GM21390 (cell line): Measurements from ENCODE around the gene PRKAA1.
"Not testable (repeated sequence)": the region's sequence is repeated elsewhere in the genome, so short reads cannot be mapped to it uniquely, and the experiment has no call there.

Source experiments
- ATAC-seq: cut with Tn5 transposase; IDR thresholded peaks from one replicate; pipeline ENCODE4 v1.9.1; 2021; ENCODE audit not compliant: unreplicated experiment

The PRKAA1 gene

GRCh38 chr5:40826489-40827187 is 28.5 kb upstream of the PRKAA1 start:
- ATAC-seq, result no peak

DNA sequence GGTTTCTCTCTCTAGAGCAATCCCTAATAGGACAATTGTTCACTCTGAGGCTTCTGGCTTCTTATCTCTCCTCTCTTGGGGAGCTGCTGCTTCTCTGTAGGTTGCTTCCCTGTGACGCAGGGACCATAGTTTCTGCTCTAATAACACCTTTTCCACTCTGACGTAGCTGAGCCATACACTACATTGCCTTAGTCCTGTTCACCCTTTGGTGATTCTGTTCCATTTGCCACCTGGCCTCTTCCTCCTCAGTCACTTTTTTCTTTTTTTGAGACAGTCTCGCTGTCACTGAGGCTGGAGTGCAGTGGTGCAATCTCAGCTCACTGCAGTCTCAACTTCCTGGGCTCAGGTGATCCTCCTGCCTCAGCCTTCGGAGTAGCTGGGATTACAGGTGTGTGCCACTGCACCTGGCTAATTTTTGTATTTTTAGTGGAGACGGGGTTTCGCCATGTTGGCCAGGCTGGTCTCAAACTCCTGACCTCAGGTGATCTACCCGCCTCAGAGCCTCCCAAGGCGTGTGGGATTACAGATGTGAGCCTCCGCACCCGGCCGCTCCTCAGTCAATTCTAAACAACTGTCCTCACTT is 27.4 kb upstream of the PRKAA1 start:
- not testable (repeated sequence) for ATAC-seq

GRCh38 chr5:40823459-40823858 is 25.3 kb upstream of the PRKAA1 start:
- ATAC-seq, result no peak

- ATAC-seq, result no peak
These were observed 15.6 kb upstream of the PRKAA1 start for GRCh38 chr5:40813698-40814281.

- ATAC-seq, result no peak
These were observed 14.0 kb upstream of the PRKAA1 start for GRCh38 chr5:40812125-40812524.

GRCh38 chr5:40801771-40802562 is 3.8 kb upstream of the PRKAA1 start:
- no peak for ATAC-seq

GRCh38 chr5:40799258-40799657 is 1.1 kb upstream of the PRKAA1 start:
- no peak for ATAC-seq

DNA sequence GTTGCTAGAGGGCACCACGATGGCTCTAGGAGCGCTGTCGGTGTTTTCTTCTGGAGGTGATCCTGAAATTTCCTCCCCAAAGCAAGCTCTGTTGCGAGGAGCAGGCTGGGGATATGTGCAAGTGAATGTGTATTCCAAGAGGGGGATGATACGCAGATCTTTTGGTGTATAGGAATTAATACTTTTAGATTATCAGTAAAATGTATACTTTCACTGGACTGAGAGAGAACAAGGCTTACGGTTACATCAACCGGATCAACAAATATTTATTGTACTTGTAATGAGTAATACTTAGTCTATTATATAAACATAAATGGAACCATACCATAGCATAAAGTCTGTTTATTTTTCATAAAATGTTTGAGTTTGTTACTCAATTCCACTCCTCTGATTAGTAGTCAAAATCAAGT is 632 bp upstream of the PRKAA1 start:
- no peak for ATAC-seq

DNA sequence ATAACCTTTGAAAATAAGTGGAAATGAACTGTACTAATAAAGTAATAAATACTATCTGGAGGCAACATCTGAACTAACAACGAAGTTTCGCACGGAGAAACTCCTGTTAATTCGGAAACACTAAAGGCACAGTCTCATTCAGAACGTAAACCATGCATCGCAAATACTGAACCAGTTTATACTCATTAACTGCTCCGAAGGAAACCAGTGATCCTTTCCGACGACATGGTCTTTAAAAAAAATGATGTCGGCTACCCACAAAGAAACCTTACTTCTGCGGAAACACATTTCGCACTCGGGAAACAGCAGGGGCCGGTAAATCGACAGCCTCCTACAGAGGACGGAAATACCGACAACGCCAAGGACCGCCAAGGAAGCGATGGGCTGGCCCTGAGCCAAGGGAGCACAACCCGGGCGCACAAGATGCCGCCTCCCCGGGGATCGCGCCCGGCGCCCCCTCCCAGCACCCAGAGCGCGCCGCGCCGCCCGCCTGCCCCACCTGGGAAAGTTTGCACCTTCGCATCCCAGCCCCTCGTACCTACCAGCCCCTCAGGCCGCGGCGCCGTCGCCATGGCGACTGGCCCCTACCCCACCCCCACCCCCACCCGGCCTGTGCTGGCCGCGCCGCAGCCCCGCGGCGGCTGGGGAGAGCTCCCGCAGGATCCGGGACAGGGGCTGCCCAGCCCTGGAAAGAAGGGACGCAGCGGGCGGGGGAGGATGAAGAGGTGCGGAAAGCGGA is 732 bp downstream of the PRKAA1 start:
- peak; percentile 44 for ATAC-seq

GRCh38 chr5:40796487-40796889 is 1.7 kb downstream of the PRKAA1 start:
- no peak for ATAC-seq

DNA sequence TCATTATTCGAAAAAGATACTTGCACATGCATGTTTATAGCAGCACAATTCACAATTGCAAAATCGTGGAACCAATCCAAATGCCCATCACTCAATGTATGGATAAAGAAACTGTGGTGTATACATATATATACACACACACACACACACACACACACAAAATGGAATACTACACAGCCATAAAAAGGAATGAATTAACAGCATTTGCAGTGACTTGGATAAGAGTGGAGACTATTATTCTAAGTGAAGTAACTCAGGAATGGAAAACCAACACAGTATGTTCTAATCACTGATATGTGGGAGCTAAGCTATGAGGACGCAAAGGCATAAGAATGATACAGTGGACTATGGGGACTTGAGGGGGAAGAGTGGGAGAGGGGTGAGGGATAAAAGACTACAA is 3.3 kb downstream of the PRKAA1 start:
- ATAC-seq, result not testable (repeated sequence)

GRCh38 chr5:40794340-40794739 is 3.8 kb downstream of the PRKAA1 start:
- ATAC-seq, result not testable (repeated sequence)

DNA sequence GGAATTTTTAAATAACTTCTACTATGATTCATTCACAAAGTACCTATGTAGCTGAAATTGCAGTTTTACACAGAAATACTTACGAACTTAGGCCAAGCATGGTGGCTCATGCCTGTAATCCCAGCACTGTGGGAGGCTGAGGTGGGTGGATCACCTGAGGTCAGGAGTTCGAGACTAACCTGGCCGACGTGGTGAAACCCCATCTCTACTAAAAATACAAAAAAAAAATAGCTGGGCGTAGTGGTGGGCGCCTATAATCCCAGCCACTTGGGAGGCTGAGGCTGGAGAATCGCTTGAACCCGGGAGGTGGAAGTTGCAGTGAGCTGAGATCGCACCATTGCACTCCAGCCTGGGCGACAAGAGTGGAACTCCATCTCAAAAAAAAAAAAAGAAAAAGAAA is 5.5 kb downstream of the PRKAA1 start:
- not testable (repeated sequence) for ATAC-seq

- ATAC-seq, result no peak
These were observed 6.4 kb downstream of the PRKAA1 start for GRCh38 chr5:40791715-40792139.

GRCh38 chr5:40790947-40791593 is 7.1 kb downstream of the PRKAA1 start:
- ATAC-seq, result no peak

DNA sequence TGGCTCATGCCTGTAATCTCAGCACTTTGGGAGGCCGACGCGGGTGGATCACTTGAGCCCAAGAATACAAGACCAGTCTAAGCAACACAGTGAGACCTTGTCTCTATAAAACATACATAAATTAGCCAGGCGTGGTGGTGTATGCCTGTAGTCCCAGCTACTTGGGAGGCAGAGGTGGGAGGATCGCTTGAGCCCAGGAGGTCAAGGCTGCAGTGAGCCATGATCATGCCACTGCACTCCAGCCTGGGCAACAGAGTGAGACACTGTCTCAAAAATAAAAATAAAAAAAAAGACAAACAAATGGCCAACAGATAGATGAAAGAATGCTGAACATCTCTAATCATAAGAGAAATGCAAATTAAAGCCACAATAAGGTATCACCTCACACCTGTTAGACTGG is 9.2 kb downstream of the PRKAA1 start:
- ATAC-seq, result not testable (repeated sequence)

GRCh38 chr5:40787986-40788385 is 10.2 kb downstream of the PRKAA1 start:
- no peak for ATAC-seq

- ATAC-seq, result not testable (repeated sequence)
These were observed 11.5 kb downstream of the PRKAA1 start for GRCh38 chr5:40786664-40787063.

DNA sequence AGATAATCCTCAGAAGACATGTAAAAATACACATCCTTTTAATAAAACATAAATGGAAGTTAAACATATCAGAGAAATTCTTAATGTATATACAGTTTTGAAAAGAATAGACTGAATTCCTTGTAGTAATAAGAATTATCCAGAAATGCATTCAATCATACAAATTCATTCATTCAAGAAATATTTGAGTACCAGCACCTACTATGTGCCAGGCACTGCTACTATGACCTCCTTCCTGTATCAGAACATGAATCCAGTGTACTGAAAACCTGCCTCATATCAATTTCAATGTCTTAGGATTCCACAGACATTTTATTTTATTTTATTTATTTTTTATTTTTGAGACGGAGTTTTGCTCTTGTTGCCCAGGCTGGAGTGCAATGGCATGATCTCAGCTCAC is 13.3 kb downstream of the PRKAA1 start:
- no peak for ATAC-seq

DNA sequence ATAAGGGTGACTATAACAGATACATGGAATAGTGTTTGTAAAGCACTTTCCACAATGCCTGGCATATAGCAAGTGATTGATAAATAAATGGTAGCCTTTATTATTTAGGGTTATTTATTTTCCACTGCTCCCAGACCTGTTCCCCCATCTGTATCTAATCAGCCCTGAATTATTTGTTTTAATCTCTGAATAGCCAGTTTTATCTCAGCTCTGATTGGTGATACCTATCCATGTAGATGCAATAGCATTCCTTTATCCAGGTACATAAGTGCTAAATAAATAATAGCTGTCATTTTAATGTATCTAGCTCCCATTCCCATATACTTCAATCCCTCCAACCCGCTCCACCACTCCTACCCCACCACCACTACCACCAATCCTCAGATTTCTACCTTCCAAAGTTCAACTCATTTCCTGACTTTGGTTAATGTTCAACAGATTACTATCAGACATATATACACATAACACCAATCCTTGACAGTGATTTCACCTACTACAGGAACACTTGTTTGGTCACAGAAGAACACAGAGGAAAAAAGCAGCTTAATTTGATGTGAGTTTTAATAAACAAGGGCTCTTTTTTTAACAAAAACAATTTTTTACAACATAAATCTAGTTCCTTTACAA is 14.0 kb downstream of the PRKAA1 start:
- no peak for ATAC-seq
